Activated T-cell treated with anti-CD3 and anti-CD28 coated beads, Interleukin-2, amount 50 U/mL, for 4 hours (primary cell): Measurements from ENCODE around the gene MAPKAP1. TPM values are rescaled to one million over a fixed set of nuclear protein-coding genes. Genes with fewer than 3 reads are reported as not detected.

Source experiments
- ATAC-seq, 2 donors: fragments of 200-7000 bp; cut with Tn5 transposase; one replicate each; pipeline ENCODE4 v1.10.0; 2021
- DNase-seq: peaks from one replicate; pipeline ENCODE4 v3.0.0-alpha.2; 2020
- H3K27me3 Mint-ChIP-seq: one replicate; pipeline ENCODE4 v1.8.0; 2021; ENCODE audit warnings: low read depth, mixed read lengths
- H3K36me3 Mint-ChIP-seq: one replicate; pipeline ENCODE4 v1.8.0; 2022; ENCODE audit warnings: mixed read lengths; ENCODE audit not compliant: insufficient read depth
- H3K4me1 Mint-ChIP-seq: one replicate; pipeline ENCODE4 v1.8.0; 2021; ENCODE audit warnings: low read depth, mixed read lengths
- H3K4me3 Mint-ChIP-seq: one replicate; pipeline ENCODE4 v1.8.0; 2021; ENCODE audit warnings: mild to moderate bottlenecking, moderate library complexity, mixed read lengths
- H3K9me3 Mint-ChIP-seq: one replicate; pipeline ENCODE4 v1.8.0; 2021; ENCODE audit warnings: mixed read lengths
- total RNA-seq, 3 donors: library from RNA; stranded (reverse); gene quantifications; one replicate each; pipeline ENCODE4 v1.2.1, GENCODE V29; 2021

MAPKAP1 gene
- total RNA-seq, 3 donors from 2014 or later, result 89.8 to 108 (median 107) TPM

GRCh38 chr9:125674981-125675973 is 31.7 kb downstream of the MAPKAP1 start:
- no peaks in the 10 kb centered on the region for H3K9me3 Mint-ChIP-seq
- H3K4me1 Mint-ChIP-seq, result peaks cover 11% of the 10 kb centered on the region
- H3K36me3 Mint-ChIP-seq, result peaks cover 28% of the 10 kb centered on the region
- DNase-seq (no peak), ATAC-seq (no peak)
- H3K27me3 Mint-ChIP-seq, result no peaks in the 10 kb centered on the region
- H3K4me3 Mint-ChIP-seq, result no peak overlapping the region

- Mint-ChIP-seq H3K36me3 (peaks cover 26% of the 10 kb centered on the region), H3K4me3 (no peak overlapping the region), H3K4me1 (peaks cover 7% of the 10 kb centered on the region), H3K9me3 (no peaks in the 10 kb centered on the region), H3K27me3 (no peaks in the 10 kb centered on the region)
- DNase-seq (no peak), ATAC-seq (no peak)
These were observed 34.1 kb downstream of the MAPKAP1 start for GRCh38 chr9:125672876-125673275.

DNA sequence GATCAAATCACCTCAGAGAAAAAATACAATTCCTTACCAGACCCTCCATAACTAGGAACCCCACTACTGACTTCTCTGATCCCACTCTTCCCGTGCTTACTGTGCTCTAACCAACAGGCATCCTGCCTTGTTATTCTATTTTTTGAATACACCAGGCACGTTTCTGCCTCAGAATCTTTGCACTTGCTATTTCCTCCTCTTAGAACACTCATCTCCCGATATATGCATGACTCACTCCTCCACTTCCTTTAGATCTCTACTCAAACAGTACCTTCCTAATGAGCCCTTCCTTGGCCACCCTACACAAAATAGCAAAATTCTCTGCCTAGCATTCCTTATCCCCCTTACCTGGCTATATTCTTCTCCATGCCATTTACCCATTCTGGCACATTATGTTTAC is 43.9 kb downstream of the MAPKAP1 start:
- ATAC-seq (peak; percentile 67 to 75), DNase-seq (no peak)
- peaks cover 14% of the 10 kb centered on the region for H3K4me1 Mint-ChIP-seq
- H3K4me3 Mint-ChIP-seq, result no peak overlapping the region
- H3K9me3 Mint-ChIP-seq, result no peaks in the 10 kb centered on the region
- no peaks in the 10 kb centered on the region for H3K27me3 Mint-ChIP-seq
- H3K36me3 Mint-ChIP-seq, result peaks cover 24% of the 10 kb centered on the region

DNA sequence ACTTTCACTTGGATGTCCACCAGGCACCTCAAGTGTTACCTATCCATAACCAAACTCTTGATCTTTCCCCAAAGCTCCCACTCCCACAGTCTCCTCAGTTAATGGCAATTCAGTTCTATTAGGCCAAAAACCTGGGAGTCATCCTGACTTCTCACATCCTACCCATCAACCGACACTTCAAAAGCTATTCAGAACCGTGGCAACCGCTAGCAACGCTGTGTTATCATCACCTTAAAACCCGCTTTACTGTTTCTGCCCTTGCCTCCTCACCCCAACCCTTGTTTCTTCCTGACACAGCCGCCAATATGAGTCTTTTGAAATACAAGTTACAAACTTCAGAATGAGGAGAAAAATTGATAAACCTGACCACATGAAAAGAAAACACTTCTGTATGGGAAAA is 46.5 kb downstream of the MAPKAP1 start:
- DNase-seq (no peak), ATAC-seq (no peak)
- Mint-ChIP-seq H3K4me3 (no peak overlapping the region), H3K27me3 (no peaks in the 10 kb centered on the region), H3K9me3 (no peaks in the 10 kb centered on the region), H3K36me3 (peaks cover 22% of the 10 kb centered on the region), H3K4me1 (peaks cover 15% of the 10 kb centered on the region)

DNA sequence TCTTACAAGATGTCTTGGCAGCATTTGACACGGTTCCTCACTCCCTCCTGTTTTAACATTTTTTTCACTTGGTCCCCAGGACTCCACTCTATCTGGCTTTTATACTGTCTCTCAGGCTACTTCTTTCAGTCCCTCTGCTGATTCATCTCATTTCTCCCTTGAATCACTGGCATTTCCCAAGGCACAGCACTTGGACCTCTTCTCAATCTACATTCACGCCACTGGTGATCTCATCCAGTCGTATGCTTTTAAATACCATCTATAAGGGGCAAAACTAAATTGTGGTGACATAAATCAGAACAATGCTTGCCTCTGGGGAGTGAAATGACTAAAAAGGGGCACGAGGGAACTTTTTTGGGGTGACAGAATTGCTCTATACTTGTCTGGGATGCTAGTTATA is 47.1 kb downstream of the MAPKAP1 start:
- peaks cover 12% of the 10 kb centered on the region for H3K4me1 Mint-ChIP-seq
- H3K4me3 Mint-ChIP-seq, result no peak overlapping the region
- H3K36me3 Mint-ChIP-seq, result peaks cover 19% of the 10 kb centered on the region
- no peaks in the 10 kb centered on the region for H3K9me3 Mint-ChIP-seq
- peak; percentile 73 to 76 for ATAC-seq
- DNase-seq, result no peak
- no peaks in the 10 kb centered on the region for H3K27me3 Mint-ChIP-seq

GRCh38 chr9:125659201-125659840 is 47.7 kb downstream of the MAPKAP1 start:
- H3K4me1 Mint-ChIP-seq, result peaks cover 16% of the 10 kb centered on the region
- ATAC-seq, result peak in 1 of 2 donors; percentile 16
- H3K36me3 Mint-ChIP-seq, result peaks cover 22% of the 10 kb centered on the region
- H3K4me3 Mint-ChIP-seq, result no peak overlapping the region
- no peaks in the 10 kb centered on the region for H3K9me3 Mint-ChIP-seq
- H3K27me3 Mint-ChIP-seq, result no peaks in the 10 kb centered on the region
- DNase-seq, result no peak

GRCh38 chr9:125656560-125656959 is 50.4 kb downstream of the MAPKAP1 start:
- no peaks in the 10 kb centered on the region for H3K27me3 Mint-ChIP-seq
- peaks cover 31% of the 10 kb centered on the region for H3K36me3 Mint-ChIP-seq
- no peak for ATAC-seq
- peaks cover 19% of the 10 kb centered on the region for H3K4me1 Mint-ChIP-seq
- no peak for DNase-seq
- H3K4me3 Mint-ChIP-seq, result no peak overlapping the region
- H3K9me3 Mint-ChIP-seq, result no peaks in the 10 kb centered on the region

- Mint-ChIP-seq H3K9me3 (no peaks in the 10 kb centered on the region), H3K4me1 (peaks cover 22% of the 10 kb centered on the region), H3K27me3 (no peaks in the 10 kb centered on the region), H3K4me3 (no peak overlapping the region), H3K36me3 (peaks cover 31% of the 10 kb centered on the region)
- no peak for DNase-seq
- no peak for ATAC-seq
These were observed 51.2 kb downstream of the MAPKAP1 start for GRCh38 chr9:125655691-125656410.

DNA sequence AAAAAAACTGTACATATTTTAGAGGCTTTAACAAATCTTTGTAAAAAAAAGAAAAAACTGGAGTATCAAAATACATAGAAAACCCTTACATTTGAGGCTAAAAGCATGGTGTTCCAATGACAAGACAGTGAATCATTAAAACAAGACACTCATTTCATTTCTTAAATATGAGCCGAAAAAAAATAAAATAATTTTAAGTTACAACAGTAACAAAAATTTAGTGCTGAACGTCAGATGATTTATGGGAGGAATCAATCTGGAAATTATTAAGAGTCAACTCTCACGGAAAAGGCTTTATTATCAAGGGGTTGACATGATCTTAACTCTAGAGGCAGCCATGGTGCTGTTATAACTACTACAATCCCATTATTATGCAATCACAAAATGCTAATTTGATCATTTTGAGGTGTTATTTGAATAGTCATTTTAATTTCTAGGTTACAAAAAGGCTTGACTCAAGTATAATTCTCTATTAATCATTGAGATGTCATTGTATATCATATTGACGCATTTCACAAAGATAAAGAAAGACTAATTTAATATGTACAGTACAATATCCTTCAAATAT is 51.9 kb downstream of the MAPKAP1 start:
- Mint-ChIP-seq H3K36me3 (peaks cover 33% of the 10 kb centered on the region), H3K4me3 (no peak overlapping the region), H3K4me1 (peaks cover 29% of the 10 kb centered on the region), H3K9me3 (no peaks in the 10 kb centered on the region), H3K27me3 (no peaks in the 10 kb centered on the region)
- DNase-seq, result no peak
- ATAC-seq, result no peak

DNA sequence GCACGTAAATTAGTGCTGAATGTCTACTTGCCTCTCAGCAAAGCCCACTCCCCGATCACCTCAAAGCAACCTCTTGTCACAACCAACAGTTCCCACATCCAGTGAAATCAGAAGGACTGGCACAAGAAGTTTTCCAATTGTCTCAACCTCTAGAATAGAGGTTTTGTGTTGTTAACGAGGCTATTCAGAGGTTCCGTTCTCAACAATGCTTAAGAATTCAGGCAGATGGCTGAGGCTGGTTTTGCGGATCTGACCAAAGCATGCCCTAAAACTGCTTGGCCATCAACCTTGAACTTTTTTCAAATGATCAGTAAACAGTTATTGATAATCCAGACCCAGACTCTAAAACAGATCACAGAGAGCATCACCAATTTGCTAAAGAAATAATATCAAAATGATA is 52.9 kb downstream of the MAPKAP1 start:
- H3K9me3 Mint-ChIP-seq, result no peaks in the 10 kb centered on the region
- H3K27me3 Mint-ChIP-seq, result no peaks in the 10 kb centered on the region
- H3K36me3 Mint-ChIP-seq, result peaks cover 40% of the 10 kb centered on the region
- ATAC-seq, result no peak
- no peak for DNase-seq
- no peak overlapping the region for H3K4me3 Mint-ChIP-seq
- peaks cover 39% of the 10 kb centered on the region for H3K4me1 Mint-ChIP-seq

- no peak for ATAC-seq
- H3K4me1 Mint-ChIP-seq, result peaks cover 45% of the 10 kb centered on the region
These were observed 53.7 kb downstream of the MAPKAP1 start for GRCh38 chr9:125653325-125653724.

DNA sequence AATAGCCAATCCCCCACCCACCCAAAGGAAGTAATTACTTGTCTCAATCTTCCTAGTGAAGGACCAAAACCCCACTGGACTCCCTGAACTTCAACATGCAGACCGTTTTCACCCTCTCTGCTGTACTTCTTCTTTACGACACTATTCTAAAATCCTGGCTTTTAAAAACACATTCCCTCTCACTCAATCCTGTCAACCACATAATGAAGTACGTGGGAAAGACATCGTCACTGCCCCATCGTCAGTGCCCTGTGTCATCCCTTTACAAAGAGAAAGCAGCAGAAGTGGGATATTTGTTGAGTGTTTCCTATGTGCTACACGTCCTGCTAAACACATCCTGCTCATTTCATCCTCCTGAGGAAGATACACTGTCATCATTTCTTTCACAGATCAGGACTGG is 54.2 kb downstream of the MAPKAP1 start:
- no peaks in the 10 kb centered on the region for H3K9me3 Mint-ChIP-seq
- H3K36me3 Mint-ChIP-seq, result peaks cover 41% of the 10 kb centered on the region
- no peak for DNase-seq
- no peaks in the 10 kb centered on the region for H3K27me3 Mint-ChIP-seq
- no peak overlapping the region for H3K4me3 Mint-ChIP-seq
- no peak for ATAC-seq
- H3K4me1 Mint-ChIP-seq, result peaks cover 50% of the 10 kb centered on the region

More at GRCh38 chr9:125653325-125653724, 53.7 kb downstream of the MAPKAP1 start:
- peaks cover 40% of the 10 kb centered on the region for H3K36me3 Mint-ChIP-seq
- H3K27me3 Mint-ChIP-seq, result no peaks in the 10 kb centered on the region
- no peak for DNase-seq
- no peaks in the 10 kb centered on the region for H3K9me3 Mint-ChIP-seq
- no peak overlapping the region for H3K4me3 Mint-ChIP-seq

DNA sequence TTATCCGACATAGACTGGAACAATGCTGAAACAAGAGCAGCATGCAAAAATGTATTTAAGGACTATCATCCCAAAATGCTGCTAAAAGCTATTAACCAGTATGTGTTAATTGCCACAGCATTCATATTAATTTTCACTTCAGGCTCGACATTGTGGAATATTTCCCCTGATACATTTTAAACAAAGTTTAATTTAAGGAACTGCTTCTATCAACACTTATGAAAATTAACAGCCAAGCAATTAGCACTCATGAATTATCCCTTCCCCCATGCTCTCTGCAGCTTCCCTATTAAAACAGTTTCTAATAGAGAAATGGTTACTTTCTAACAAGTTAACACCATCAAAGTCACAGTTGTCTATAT is 54.8 kb downstream of the MAPKAP1 start:
- no peak overlapping the region for H3K4me3 Mint-ChIP-seq
- DNase-seq (no peak), ATAC-seq (no peak)
- peaks cover 36% of the 10 kb centered on the region for H3K36me3 Mint-ChIP-seq
- H3K9me3 Mint-ChIP-seq, result no peaks in the 10 kb centered on the region
- H3K27me3 Mint-ChIP-seq, result no peaks in the 10 kb centered on the region
- peaks cover 53% of the 10 kb centered on the region for H3K4me1 Mint-ChIP-seq

GRCh38 chr9:125651576-125652232 is 55.3 kb downstream of the MAPKAP1 start:
- H3K4me1 Mint-ChIP-seq, result peaks cover 58% of the 10 kb centered on the region
- DNase-seq (no peak), ATAC-seq (no peak)
- H3K9me3 Mint-ChIP-seq, result no peaks in the 10 kb centered on the region
- H3K4me3 Mint-ChIP-seq, result no peak overlapping the region
- peaks cover 36% of the 10 kb centered on the region for H3K36me3 Mint-ChIP-seq
- H3K27me3 Mint-ChIP-seq, result no peaks in the 10 kb centered on the region
